Measurements from ENCODE around the gene LETM1.

DNA sequence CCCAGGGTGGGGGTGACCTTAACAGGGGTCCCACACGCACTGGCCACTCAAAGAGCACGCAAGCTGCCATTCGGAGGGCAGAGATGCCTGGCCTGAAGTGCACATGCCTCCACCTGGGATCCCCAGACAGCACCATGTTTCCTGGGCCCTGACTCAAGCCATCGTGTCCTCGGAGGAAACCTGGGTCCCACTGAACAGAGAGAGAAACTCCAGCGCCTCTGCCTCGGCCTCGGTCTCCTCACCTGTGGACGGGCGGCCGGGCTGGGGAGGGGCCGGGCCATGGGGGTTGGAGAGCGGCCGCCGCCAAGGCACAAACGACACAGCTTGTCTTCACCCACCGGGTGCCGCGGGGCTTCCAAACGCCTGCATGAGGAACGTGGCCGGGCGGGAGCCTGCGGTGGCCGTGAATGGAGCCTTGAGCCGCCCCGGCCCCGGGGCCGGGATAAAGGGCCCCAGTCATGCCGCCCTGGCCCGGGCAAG is 92.8 kb downstream of the LETM1 start:
- no peak for TF ChIP-seq POLR2A (IDR thresholded peaks at IDR 0.05)
- no peak for TF ChIP-seq CTCF (IDR thresholded peaks at IDR 0.05 in 4 of 5, conservative IDR thresholded peaks at IDR 0.05 in 1 of 5)

Measured in gastrocnemius medialis (tissue), 4 donors.